Astrocyte (in vitro differentiated cells and primary cell): ENCODE data around the gene CKMT1A. TPM values are rescaled to one million over a fixed set of nuclear protein-coding genes. Genes with fewer than 3 reads are reported as not detected.
A peak's percentile ranks its signal among the peaks of the same experiment; 100 is the strongest.

Source experiments
- DNase-seq: peaks from one replicate; pipeline ENCODE4 v3.0.0-alpha.2; 2010; ENCODE audit warnings: low read depth
- FAIRE-seq: peaks from 2 replicates; lab custom pipeline; 2011; peaks lifted over from hg19 to GRCh38; lab: Jason Lieb, UNC
- H2AFZ ChIP-seq: 2 replicates; pipeline ENCODE4 v1.6.0; 2012; ENCODE audit warnings: low read depth, low read length, inconsistent platforms
- H3K27ac ChIP-seq: 2 replicates; pipeline ENCODE4 v1.5.1; 2011; ENCODE audit warnings: low read depth, low read length, inconsistent platforms
- H3K27me3 ChIP-seq: 2 replicates; pipeline ENCODE4 v1.6.0; 2011; ENCODE audit warnings: low read length, inconsistent platforms; ENCODE audit not compliant: insufficient read depth
- H3K36me3 ChIP-seq: 2 replicates; pipeline ENCODE4 v1.5.1; 2011; ENCODE audit warnings: low read length, inconsistent platforms; ENCODE audit not compliant: insufficient read depth
- H3K4me1 ChIP-seq: 2 replicates; pipeline ENCODE4 v1.5.1; 2011; ENCODE audit warnings: low read length, inconsistent platforms; ENCODE audit not compliant: insufficient read depth
- H3K4me2 ChIP-seq: 2 replicates; pipeline ENCODE4 v1.6.0; 2012; ENCODE audit warnings: low read length, inconsistent platforms
- H3K4me3 ChIP-seq: 2 replicates; pipeline ENCODE4 v1.5.1; 2011; ENCODE audit warnings: low read depth, mild to moderate bottlenecking, low read length, inconsistent platforms; ENCODE audit not compliant: insufficient read depth
- H3K79me2 ChIP-seq: 2 replicates; pipeline ENCODE4 v1.6.0; 2012; ENCODE audit warnings: mild to moderate bottlenecking, low read length, inconsistent platforms; ENCODE audit not compliant: insufficient read depth
- H3K9ac ChIP-seq: 2 replicates; pipeline ENCODE4 v1.6.0; 2012; ENCODE audit warnings: mild to moderate bottlenecking, low read length, inconsistent platforms
- H3K9me3 ChIP-seq: 2 replicates; pipeline ENCODE4 v1.5.1; 2012; ENCODE audit warnings: low read depth, mild to moderate bottlenecking, low read length, inconsistent platforms; ENCODE audit not compliant: insufficient read depth
- H4K20me1 ChIP-seq: 2 replicates; pipeline ENCODE4 v1.6.0; 2012; ENCODE audit warnings: low read length, inconsistent platforms; ENCODE audit not compliant: insufficient read depth
- H3K27ac Mint-ChIP-seq: one replicate; pipeline ENCODE4 v1.8.0; 2021; ENCODE audit warnings: mild to moderate bottlenecking, mixed read lengths; ENCODE audit not compliant: unreplicated experiment
- H3K27me3 Mint-ChIP-seq: one replicate; pipeline ENCODE4 v1.8.0; 2021; ENCODE audit warnings: low read depth, mixed read lengths; ENCODE audit not compliant: unreplicated experiment
- H3K36me3 Mint-ChIP-seq: one replicate; pipeline ENCODE4 v1.8.0; 2021; ENCODE audit warnings: low read depth, mixed read lengths; ENCODE audit not compliant: unreplicated experiment
- H3K4me1 Mint-ChIP-seq: one replicate; pipeline ENCODE4 v1.8.0; 2021; ENCODE audit warnings: low read depth, mixed read lengths; ENCODE audit not compliant: unreplicated experiment
- H3K4me3 Mint-ChIP-seq: one replicate; pipeline ENCODE4 v1.8.0; 2021; ENCODE audit warnings: mild to moderate bottlenecking, moderate library complexity, mixed read lengths; ENCODE audit not compliant: unreplicated experiment
- H3K9me3 Mint-ChIP-seq: one replicate; pipeline ENCODE4 v1.8.0; 2021; ENCODE audit warnings: mild to moderate bottlenecking, mixed read lengths; ENCODE audit not compliant: unreplicated experiment
- CTCF ChIP-seq: IDR thresholded peaks from 2 replicates; pipeline ENCODE4 v1.5.1; 2011; ENCODE audit warnings: low read depth, mild to moderate bottlenecking, inconsistent platforms, low read length, moderate library complexity; ENCODE audit not compliant: insufficient read depth
- EZH2 ChIP-seq: IDR thresholded peaks from 2 replicates; pipeline ENCODE4 v1.6.1; 2012; ENCODE audit warnings: mild to moderate bottlenecking, low read length, inconsistent platforms; ENCODE audit not compliant: insufficient read depth
- total RNA-seq: library from RNA; stranded (reverse); gene quantifications from 2 replicates; pipeline ENCODE4 v1.2.1, GENCODE V29; 2021

CKMT1A gene
- total RNA-seq, 1 donor from 2014 or later: 1.2 TPM

DNA sequence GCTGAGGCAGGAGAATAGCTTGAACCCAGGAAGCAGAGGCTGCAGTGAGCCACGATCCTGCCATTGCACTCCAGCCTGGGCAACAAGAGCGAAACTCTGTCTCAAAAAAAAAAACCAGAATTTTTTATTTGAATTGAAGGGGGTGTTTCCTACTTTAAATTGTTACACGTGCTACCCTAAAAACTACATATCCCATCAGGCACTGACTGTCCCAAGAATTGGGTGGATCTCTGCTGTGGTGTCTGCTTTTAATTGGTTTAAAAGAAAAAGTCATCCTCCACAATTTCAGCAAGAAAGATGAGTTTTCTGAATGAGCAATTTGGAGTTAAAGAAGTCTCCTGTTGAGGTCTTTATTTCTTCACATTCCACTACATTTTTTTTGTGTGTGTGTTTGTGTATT, 54.7 kb downstream of the CKMT1A start:
- Histone ChIP-seq H3K4me2 (peak overlapping the region; percentile 86), H3K4me1 (peaks cover 16% of the 10 kb centered on the region), H3K4me3 (peak overlapping the region; percentile 70), H3K27me3 (no peaks in the 10 kb centered on the region), H3K36me3 (peaks cover 19% of the 10 kb centered on the region), H3K9me3 (no peaks in the 10 kb centered on the region), H3K79me2 (peaks cover 73% of the 10 kb centered on the region), H4K20me1 (peaks cover 64% of the 10 kb centered on the region), H3K27ac (no peak overlapping the region), H3K9ac (peak overlapping the region; percentile 71), H2AFZ (no peak overlapping the region)
- no peak overlapping the region for H3K27ac Mint-ChIP-seq
- FAIRE-seq (no peak), DNase-seq (no peak)
- no peaks in the 10 kb centered on the region for H3K9me3 Mint-ChIP-seq
- peaks cover 14% of the 10 kb centered on the region for H3K4me1 Mint-ChIP-seq
- no peak for TF ChIP-seq EZH2
- no peak for TF ChIP-seq CTCF
- peaks cover 2% of the 10 kb centered on the region for H3K36me3 Mint-ChIP-seq
- H3K4me3 Mint-ChIP-seq: peak overlapping the region; percentile 97
- no peaks in the 10 kb centered on the region for H3K27me3 Mint-ChIP-seq

Other genes with a start within 250 kb of the CKMT1A start
- 71.9 and 73.1 TPM in 2 replicates for gene TP53BP1, start 200.7 kb upstream of the CKMT1A start, total RNA-seq
- 138 and 142 TPM in 2 replicates for gene MAP1A, start 176.3 kb upstream of the CKMT1A start, total RNA-seq
- gene PPIP5K1, start 103.7 kb upstream of the CKMT1A start, total RNA-seq: 21.4 and 26.0 TPM in 2 replicates
- 0.72 and 0.89 TPM in 2 replicates for gene CKMT1B, start 99.8 kb upstream of the CKMT1A start, total RNA-seq
- gene STRC, start 75.1 kb upstream of the CKMT1A start, total RNA-seq: 0.25 and 0.29 TPM in 2 replicates
- gene CATSPER2, start 45.0 kb upstream of the CKMT1A start, total RNA-seq: 2.0 and 3.3 TPM in 2 replicates
- 777 and 911 TPM in 2 replicates for gene PDIA3, start 52.6 kb downstream of the CKMT1A start, total RNA-seq
- gene ELL3, start 83.1 kb downstream of the CKMT1A start, total RNA-seq: 3.2 and 3.8 TPM in 2 replicates
- gene SERF2, start 98.5 kb downstream of the CKMT1A start, total RNA-seq: 933 and 945 TPM in 2 replicates
- 0.30 TPM in 1 of 2 replicates, not detected in the other for gene SERINC4, start 106.4 kb downstream of the CKMT1A start, total RNA-seq
- gene HYPK, start 106.7 kb downstream of the CKMT1A start, total RNA-seq: 13.7 and 15.7 TPM in 2 replicates
- gene MFAP1, start 130.8 kb downstream of the CKMT1A start, total RNA-seq: 33.1 and 35.2 TPM in 2 replicates
- gene WDR76, start 133.1 kb downstream of the CKMT1A start, total RNA-seq: 0.73 and 1.0 TPM in 2 replicates